CD4-positive, alpha-beta T cell treated with Interleukin-21 for 1 hour (primary cell): ENCODE data around the gene MORC4.

Experiments
- DNase-seq: peaks from one replicate; pipeline ENCODE4 v3.0.0-alpha.2; 2020

Gene MORC4

DNA sequence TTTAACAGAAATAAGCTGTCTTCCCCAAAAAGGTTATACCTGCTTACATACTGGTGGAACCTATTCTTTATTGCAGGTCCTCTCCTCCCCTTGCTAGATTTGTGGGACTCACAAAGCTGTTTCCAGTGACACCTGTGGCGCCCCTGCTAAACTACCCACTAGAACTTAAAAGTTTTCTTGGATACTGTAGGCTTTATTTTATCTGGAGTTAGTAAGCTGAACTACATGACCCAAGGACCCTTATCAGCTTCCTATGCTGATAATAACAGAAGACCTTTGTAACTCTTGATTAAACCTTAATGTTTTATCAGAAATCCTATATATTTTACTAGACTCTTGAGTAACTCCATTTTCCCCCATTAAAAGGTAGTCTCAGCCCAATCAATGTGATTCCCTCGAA lies 47.5 kb downstream of the MORC4 start:
- no peak for DNase-seq

DNA sequence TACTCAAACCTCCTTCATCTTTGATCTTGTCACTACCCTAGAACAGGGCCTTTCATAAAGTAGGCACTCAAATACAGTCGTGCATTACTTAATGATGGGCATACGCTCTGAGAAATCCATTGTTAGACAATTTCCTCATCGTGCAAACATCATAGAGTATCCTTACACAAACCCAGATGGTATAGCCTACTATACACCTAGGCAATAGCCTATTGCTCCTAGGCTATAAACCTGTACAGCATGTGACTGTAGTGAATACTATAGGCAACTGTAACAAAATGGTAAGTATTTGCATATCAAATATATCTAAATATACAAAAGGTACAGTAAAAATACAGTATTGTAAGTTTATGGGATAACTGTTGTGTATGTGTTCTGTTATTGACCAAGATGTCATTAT lies 47.9 kb downstream of the MORC4 start:
- no peak for DNase-seq

DNA sequence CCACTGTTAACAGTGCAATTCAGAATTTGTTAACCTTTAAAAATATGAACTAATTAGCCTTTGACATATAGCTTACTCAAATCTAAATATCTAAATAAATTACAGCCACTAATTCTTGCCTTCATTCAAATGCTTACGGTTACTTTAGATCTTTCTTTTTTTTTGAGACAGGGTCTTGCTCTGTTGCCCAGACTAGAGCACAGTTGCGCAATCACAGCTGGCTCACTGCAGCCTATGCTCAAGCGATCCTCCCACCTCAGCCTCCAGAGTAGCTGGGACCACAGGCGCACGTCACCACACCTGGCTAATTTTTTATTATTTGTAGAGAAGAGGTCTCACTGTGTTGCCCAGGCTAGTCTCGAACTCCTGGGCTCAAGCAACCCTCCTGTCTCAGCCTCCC lies 48.8 kb downstream of the MORC4 start:
- no peak for DNase-seq

DNA sequence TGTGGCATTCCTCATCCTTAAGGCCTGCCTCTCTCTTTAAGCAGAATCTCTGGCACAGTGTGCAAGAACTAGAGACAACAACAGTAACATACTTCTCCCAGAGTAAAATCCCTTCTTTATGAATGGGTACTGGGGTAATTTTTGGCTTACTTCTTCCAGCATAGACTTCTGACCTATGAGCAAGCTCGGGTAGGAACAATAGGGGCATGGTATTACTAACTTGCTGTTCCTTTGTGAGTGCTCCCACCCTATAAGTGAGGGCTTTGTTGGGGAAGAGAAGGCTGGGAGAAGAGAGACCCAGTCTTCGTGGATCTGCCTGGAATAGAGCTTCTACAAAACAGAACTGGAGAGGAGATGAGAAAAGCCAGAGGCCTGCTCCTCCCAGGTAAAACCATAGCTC lies 49.6 kb downstream of the MORC4 start:
- DNase-seq = no peak

DNA sequence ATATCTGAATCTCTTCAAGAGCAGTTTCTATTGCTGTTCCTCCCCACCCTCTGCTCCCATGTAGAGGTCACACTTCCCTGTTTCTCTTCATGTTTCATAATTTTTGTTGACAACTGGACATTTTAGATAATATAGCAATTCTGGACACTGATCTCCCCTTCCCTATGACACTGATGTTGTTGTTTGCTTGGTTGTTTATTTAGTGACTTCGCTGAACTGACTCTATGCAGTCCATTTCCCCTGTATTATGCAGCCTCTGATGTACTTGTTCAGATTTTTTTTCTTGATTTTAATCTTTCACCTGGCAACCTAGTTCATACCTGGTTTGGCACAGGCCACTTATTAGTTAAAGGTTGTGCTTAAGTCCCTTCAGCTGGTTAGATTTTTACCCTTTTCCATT lies 50.6 kb downstream of the MORC4 start:
- DNase-seq = no peak

DNA sequence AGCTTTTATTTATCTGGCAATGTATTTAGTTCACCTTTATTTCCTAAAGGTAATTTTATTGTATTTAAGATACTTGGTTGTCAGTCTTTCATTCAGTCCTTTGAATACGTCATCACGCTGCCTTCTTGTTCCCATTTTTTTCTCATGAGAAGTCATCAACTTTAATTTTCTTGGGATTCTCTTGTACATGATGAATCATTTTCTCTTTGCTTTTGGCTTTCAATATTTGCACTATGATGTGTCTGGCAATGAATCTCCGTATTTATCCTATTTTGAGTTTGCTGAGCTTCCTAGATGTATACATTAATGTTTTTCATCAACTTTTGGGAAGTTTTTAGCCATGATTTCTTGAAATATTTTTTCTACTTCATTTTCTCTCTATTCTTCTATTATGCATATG lies 51.4 kb downstream of the MORC4 start:
- DNase-seq = no peak

DNA sequence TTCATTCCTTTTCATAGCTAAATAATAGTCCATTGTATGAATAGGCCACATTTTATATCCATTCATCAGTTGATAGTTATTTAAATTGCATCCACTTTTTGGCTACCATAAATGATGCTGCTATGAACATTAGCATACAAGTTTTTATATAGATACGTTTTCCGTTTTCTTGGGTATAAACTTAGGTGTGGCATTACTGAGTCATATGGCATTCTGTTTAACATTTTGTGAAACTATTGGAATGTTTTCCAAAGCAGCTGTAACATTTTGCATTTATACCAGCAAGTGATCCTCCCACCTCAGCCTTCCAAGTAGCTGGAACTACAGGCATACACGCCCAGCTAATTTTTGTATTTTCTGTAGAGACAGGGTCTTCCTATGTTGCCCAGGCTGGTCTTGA lies 53.5 kb downstream of the MORC4 start:
- no peak for DNase-seq

DNA sequence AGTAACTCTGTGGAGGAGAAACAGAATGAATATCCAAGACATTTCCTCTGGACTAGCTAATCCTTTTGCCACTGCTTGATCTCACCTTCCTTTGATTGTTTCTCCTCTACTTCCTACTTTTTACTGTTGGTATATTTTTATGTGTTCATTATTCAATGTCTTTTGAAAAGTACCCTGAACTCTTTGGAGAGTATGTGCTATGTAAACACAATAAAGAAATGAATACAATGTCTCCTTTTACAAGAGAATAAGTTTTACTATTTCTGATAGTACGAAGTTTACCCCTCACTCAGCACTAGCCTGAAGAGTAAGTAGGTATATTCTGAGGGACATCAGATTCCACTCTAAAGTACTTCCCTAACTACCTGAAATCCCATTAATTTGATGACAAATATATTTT lies 59.9 kb downstream of the MORC4 start:
- no peak for DNase-seq

DNA sequence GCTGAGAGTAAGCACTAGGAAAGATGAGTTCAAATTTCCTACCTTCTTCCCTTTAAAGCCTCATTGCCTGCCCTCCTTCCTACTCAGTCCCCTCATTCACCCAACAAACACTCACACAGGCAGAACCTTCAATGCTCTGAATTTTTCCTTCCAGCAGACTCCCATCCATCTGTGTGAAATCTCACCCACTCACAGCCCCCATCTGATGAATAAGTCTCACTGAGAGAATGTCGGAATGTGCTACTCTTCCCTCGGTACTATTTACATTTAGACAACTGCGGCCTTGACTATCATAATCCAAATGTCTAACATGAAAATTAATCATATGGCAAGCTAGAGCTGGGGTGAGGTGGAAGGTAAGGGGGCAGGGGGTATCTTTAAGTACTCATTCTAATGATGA lies 60.4 kb downstream of the MORC4 start:
- no peak for DNase-seq

DNA sequence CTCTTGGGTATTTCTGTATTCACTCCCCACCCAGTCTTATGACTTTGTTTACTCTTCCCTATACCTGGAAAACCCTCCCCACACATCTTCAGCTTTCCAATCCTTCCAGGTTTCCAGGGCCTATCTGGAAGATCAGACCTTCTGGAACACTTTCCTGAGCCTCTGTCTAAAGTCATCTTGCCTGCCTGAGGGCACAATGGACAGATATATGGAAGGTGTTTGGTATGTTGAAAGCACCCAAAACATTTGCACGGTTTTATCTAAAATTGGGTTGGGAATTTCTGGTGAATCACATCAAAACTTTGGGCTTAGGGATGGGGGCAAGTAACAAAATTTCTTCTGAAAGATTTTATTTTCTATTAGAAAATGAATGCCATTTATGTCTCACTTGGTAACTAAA lies 63.8 kb downstream of the MORC4 start:
- DNase-seq = no peak

DNA sequence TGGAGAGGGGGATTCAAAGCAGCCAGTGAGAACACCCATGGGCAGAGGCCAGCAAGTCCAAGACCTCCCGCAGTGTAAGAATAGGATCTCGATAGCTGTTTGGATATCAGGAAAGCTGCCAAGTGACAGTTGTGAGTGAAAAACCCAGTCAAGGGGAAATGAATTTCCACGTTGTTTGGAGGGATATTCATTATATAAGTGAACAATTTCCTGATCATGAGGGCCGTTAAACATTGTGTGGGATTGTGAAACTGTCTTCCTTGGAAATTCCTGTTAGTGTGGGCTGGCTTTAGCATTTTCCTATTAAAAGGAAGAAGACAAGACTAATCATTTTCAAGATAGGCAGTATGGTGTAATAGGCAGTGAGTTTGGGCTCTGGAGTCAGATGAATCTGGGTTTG lies 64.8 kb downstream of the MORC4 start:
- no peak for DNase-seq

DNA sequence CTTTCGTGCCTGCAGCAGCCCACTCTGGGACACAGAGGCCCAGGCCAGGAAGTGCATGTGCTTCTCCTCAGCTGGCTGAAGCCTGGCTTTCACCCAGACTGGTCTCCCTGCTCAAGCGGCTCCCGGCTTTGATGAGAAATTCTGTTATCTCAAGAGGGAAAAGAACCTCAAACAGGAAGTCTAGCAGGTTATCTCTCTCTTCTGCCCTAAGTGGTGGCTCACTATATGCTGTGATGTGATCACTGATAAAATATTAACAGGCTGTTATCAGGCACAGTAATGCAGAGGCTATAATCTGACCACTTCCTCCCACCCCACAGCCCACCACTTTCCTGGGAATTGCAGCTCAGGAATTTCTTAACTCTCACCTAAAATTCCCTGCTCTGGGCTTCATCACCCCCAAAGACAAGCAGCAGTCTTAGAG lies 66.5 kb downstream of the MORC4 start:
- no peak for DNase-seq

DNA sequence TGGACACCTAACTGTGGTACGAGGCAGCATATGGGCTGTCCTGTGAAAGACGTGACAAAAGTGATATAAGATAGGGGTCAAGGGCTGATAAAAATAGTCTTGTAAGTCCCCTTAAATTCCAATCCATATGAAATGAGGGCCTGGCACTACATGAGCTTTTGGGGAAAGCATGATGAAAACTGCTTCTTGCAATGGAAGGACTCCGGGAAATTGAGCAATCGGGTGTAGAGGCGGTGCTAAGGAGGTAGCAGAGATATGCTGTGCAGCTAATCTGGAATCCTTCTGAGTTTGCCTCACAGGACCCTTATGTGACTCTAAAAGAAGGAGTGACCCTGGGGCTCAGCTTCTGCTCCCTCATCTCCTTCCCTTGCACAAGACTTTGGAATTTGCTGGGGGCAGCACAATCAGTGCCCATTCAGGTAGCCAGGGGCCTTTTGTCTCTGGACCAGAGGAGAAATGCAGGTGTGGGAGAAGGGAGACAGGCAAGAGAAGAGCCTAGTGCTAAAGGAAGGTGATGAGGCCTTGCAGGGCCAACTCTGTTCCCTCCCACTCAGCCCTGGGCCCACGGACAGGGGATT lies 67.0 kb downstream of the MORC4 start:
- DNase-seq = no peak

DNA sequence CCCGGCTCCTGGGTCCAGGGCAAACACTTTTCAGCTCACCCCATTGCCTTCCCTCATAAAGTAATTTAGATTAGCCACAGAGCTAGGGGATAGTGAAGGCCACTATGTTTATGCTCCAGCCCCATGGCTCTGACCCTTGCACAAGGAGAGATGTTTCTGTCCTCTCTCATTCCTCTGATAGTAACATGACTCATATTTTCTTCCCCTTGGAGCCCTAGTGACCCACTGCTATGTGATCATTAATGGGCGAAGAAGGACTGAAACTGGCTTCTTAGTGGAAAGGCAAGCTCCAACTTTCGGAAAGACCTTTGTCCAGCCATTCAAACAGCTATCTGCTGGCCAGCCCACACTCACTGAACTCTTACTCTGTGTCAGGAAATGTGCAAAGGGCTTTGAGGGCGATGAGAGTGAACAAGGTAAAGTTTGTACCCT lies 67.5 kb downstream of the MORC4 start:
- DNase-seq = no peak

DNA sequence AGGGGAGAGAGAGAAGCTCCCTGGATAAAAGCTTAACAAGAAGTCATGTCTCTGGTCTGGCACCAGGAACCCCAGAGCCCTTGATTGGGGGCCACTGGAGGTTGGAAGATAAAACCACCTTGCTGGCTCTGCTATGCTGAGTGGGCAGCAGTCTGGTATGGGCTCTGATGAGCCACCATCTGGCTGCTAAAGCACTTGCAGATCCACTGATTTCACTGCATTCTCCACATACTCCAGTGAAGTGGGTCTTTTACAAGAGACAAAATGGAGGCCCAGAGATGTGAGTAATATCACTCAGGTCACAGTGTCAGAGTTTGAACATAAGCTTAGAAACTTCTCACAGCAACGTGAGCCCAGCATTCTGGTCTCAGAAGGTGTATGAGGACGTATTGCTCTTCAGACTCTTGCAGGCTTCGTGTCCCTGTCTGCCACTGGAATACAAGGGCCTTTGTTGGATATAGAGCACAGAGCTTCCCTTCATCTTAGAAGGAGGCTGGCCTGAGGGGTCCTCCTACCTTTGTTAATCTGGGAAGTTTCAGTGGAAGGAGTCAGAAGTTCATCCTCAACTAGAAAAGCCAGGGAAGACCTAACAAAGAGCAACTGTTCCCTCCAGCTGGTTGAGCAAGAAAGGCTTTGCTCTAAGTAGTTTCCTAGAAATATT lies 68.1 kb downstream of the MORC4 start:
- no peak for DNase-seq

DNA sequence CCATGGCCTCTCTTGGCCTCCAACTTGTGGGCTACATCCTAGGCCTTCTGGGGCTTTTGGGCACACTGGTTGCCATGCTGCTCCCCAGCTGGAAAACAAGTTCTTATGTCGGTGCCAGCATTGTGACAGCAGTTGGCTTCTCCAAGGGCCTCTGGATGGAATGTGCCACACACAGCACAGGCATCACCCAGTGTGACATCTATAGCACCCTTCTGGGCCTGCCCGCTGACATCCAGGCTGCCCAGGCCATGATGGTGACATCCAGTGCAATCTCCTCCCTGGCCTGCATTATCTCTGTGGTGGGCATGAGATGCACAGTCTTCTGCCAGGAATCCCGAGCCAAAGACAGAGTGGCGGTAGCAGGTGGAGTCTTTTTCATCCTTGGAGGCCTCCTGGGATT lies 71.8 kb downstream of the MORC4 start:
- DNase-seq = no peak

DNA sequence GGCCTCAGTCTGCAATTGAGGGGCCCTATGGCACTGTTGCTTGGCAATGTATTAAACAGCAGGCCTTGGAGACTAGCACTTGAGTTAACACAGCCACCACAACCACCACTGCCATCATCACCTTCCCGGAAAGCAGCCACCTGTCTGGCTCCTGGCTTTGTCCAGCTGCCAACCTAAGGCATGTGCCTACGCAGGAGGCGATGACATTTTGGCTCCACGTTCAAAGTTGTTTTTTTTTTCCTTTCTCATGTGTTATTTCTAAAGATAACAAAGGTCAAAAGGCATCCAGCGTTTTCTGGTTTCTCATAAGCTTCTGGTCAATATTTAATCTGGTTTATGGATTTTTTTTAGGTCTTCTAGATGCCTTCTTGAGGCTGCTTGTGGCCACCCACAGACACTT lies 72.3 kb downstream of the MORC4 start:
- no peak for DNase-seq

DNA sequence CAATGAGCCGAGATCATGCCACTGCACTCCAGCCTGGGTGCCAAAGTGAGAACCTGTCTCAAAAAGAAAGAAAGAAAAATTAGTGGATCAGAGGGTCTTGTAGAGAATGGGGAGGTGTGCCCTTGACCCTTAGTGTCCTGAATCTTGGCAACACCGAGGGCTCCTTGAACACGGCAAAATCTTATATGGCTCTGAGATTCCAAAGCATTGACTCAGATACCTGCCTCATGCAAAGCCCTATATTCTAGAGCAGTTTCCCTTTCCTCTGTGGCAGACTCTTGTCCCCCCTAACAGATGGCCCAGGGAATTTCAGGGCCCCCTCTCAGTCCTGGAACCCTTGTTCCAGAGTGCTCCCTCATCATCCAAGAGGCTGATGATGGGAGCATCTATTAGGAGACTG lies 73.0 kb downstream of the MORC4 start:
- DNase-seq = no peak

DNA sequence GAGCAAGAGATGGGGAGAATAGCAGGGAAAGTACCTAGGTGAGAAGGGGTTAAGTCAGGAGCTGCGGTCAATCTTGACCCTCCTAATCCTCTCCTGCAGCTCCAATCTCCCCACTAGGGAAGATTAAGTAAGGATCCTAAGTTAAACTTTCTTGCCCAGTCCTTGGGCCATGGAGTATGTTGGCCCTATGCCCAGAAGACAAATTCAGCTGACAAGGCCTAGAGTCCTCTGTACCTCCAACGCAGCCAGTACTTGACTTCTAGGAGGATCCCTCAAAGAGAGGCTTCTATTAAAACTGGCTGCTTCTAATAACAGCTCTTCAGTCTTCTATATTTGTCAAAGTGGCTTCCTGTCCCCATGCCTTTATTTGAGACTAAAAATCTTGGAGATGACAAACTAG lies 78.4 kb downstream of the MORC4 start:
- no peak for DNase-seq

DNA sequence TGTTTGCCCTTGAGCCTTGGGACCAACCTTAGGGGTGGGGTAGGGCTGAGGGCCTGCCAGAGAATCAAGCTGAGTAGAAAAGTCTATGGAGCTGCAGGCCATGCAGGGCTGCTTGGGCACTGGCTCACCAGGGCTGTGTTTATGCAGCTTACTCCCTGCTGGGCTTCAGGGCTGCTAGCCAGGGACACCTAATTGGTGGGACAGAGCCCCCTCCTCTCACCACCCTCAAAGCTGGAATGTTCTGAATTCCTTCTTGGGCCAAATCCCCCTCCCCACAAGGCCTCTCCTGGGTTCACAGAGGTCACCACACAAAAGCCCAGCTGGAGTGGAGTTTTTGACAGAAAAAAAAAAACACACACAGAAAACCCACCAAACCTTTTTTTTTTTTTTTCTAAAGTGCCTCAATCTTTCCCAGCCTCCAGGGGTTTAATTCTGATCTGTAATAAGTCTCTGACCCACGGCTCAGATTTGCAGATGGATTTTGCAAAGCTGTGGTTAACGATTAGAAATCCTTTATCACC lies 80.0 kb downstream of the MORC4 start, which contains the start of gene CLDN2:
Gene CLDN2, plus strand, starts transcription at position 471 of the 521 bp plus-strand sequence. CDS start 7,827 bp downstream, outside the sequence.
- DNase-seq = no peak

DNA sequence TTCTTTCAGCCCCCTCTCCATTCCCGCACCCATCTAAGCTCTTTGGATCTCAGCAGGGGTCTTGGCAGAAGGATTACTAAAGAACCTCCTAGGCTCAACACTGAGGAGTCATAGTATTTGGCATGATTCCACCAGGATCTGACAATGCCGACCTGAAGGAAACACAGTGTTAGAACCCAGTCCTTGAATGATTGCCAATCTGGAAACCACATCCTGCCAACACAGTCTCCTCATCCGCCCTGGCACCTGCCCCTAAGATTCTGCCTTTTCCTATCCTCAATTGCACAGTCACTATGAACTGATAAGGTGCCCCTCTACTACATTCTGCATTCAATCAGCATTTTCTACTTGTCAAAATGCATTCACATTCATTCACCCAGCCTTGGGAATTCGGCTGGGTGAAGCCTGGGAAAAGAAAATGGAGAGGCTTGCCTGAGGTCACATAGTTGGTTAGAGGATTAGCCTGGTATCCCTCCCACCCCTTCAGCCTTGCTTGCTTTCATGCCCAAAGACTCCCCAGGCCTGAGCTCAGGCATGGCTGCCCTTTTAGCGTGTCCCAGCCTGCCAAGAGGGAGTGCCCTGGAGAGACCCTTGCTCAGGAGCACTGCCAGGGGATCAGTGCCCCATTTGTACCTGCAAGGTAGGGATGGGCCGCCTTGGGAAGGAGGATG lies 82.0 kb downstream of the MORC4 start:
- peak; percentile 34 for DNase-seq

DNA sequence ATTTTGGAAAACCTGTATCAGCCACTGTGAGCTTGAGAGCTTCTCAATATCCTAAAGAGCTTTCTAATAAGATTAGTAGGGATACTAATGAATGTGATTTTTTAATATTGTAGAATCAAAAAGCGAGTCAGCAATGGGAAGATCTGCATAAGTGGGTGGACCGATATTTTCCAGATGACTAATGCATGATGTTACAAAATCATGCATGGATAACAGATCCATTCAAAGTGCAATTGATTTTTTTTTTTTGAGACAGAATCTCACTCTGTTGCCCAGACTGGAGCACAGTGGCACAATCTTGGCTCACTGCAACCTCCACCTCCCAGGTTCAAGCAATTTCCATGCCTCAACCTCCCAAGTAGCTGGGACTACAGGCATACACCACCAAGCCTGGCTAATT lies 87.1 kb downstream of the MORC4 start:
- DNase-seq = no peak

DNA sequence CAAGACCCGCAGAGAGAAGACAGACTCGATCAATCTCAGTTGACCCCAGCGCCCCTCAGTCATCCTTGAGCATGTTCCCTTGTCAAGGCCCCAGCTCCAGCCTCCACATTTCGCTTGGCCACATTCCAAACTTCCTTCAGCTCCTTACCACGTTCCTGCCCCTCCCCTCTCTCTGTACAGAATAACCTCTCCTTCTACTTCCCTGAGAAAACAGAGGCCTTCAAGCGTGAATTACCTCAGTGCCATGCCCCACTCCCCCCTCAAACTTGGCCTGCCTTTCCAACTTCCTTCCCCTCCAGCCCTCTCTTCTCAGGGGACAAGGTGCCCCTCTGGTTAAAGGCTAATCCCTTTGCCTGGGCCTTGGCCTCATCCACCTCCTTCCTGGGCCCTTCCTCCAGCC lies 93.7 kb downstream of the MORC4 start:
- no peak for DNase-seq

DNA sequence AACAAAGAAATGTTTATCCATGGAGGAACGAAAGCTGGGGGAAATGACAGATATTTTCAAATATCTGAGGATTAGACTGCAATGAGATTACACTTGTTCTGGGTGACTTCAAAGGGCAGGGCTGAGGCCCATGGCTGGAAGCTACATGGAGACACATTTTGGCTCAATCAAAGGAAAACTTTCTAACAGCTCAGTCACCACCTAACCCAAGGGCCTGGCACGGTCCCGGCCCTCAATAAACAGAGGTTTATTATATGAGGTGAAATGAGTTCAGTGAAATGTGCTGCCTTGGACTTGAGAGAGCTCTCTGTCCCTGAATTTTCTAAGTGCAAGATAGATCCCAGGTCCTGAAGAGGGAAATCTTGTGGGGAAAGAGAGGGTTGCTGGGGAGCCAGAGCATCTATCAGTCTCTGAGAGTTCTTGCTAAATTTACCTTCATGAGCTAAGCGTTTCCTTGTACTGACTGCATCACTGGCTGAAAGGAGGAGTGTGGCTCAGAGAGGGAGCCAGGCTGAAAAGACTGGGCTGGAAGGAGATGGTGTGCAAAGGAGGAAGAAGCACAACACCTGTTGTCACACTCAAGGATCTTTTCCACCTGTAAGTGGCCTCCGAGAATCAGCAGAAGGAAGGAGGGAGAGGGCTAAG lies 94.8 kb downstream of the MORC4 start:
- no peak for DNase-seq
